HG03139 (cell line): Measurements from ENCODE around the gene RPS27L.

ENCODE experiments used
- ATAC-seq: cut with Tn5 transposase; IDR thresholded peaks from one replicate; pipeline ENCODE4 v1.9.1; 2021; ENCODE audit not compliant: unreplicated experiment

Gene RPS27L

DNA sequence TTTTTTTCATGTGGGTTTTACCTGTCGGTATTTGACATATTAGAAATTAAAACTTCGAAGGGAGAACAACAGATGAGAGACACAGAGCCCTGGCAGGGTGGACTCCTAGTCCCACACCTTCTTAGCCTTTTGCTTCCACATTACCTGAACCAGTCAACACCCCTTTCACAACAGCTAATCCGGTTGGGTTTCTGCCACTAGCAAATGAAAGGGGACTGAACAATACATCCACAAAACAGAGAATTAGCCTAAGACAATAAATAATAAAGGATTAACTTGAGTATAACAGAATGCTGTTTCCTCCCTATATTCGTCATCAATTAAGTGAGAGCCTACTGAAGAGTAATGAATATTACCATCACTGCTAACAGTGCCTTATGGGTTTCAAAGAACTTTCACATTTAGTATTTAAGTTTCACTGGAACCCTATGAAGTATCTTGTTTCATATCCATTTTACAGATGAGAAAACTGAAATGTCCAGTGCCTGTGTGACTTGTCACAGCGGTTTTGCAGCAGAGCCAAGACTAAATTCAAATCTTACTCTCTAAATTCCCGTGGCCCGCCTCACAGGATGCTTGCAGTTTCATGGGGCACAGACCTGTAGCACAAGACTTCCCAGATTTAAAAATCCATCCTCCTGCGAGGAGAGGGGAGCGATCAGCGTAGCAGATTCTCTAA, 31.1 kb upstream of the RPS27L start:
- no peak for ATAC-seq

- no peak for ATAC-seq
Measured at GRCh38 chr15:63187589-63188226, 30.4 kb upstream of the RPS27L start.

DNA sequence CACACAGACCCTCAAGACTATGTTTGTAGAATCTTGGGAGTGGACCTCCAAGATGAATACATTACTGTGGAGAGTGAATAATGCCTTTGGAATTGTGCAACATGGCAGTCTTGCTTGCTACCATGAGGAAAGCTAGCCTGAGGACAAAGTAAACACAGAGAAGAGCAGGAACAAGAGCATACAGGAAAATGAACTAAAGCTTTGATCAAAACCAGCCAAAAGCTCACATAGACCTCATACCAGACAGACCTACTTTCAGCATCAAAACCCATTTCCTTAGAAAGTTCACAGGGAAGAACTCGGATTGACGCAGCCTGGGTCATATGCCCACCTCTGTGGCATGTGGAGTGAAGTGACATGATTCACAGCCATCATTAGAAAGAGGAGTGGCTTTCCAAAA, 28.8 kb upstream of the RPS27L start:
- ATAC-seq: no peak

- no peak for ATAC-seq
Measured at GRCh38 chr15:63185206-63185605, 27.9 kb upstream of the RPS27L start.

DNA sequence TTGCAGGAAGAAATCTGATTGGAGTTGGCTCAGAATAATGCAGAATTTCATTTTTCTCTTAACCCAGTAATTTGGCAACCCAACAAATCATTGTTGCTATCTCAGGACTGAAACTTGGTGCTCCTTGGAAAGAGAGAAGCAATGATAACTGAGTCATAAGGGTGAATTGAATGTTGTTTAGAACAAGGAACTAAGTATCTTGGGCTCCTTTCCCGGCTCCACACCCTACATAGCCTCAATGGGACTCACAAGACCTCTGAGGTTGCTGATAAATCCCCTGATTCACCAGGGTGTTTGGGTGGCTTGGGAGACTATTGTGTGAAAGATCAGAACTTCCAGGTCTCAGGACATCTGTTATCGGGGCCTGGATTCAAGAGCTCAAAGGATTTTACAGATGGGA, 24.4 kb upstream of the RPS27L start:
- no peak for ATAC-seq

DNA sequence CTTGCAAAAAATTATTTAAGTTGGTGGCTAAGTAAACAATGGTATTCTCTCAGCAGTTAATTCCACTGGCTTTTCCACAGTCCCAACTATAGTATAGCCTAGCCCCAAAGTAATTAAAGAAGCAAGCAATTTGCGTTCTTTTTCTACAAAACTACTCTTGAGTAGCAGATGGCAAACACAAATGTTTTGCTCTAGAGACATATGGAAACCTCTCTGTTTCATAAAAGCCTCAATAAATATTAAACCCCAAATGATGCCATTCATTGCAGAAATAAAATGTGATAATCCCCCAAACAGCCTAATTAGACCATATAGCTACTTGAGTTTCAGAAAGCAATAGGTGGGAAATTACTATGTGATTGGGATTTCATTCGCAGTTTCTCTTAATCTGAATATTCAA, 23.5 kb upstream of the RPS27L start:
- ATAC-seq: no peak

DNA sequence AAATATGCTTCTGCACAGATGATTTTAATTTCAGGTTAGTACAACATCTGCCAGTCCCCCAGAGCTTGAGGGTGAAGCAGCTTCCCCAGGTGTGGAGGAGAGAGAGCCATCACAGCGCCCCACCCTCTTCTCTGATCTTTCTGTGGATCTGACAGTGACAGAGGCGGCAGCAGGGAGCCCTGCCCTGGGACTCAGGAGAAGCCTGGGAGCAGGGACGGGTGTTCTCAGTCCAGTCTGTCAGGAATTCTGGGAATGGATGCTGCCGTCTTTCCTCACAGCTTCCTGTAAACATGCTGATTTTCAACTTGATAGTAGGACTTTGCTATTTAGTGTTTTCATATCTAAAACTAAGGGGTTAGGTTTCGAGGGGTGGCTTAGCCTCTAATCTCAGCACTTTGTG, 20.8 kb upstream of the RPS27L start:
- ATAC-seq: no peak

- ATAC-seq: no peak
Measured at GRCh38 chr15:63176302-63176701, 19.0 kb upstream of the RPS27L start.

GRCh38 chr15:63172851-63173451, 15.7 kb upstream of the RPS27L start:
- ATAC-seq: no peak

DNA sequence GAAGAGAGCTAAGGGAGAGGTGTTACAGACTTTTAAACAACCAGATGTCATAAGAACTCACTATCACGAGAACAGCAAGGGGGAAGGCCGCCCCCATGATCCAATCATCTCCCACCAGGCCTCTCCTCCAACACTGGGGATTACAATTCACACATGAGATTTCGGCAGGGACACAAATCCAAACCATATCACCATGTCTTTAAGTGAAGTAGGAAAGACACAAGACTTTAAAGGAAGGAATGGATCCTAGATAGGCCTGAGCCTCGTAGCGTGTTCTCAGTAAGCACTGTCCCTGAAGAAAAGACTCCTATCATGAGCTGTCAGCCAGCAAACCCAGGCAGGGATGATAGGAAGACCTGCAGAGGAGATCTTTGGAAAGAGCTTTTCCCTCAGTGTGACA, 15.1 kb upstream of the RPS27L start:
- ATAC-seq: no peak

- ATAC-seq: no peak
Measured at GRCh38 chr15:63169788-63170187, 12.5 kb upstream of the RPS27L start.

GRCh38 chr15:63166219-63166618, 8.9 kb upstream of the RPS27L start:
- ATAC-seq: no peak

- no peak for ATAC-seq
Measured at GRCh38 chr15:63165166-63165859, 8.0 kb upstream of the RPS27L start.

DNA sequence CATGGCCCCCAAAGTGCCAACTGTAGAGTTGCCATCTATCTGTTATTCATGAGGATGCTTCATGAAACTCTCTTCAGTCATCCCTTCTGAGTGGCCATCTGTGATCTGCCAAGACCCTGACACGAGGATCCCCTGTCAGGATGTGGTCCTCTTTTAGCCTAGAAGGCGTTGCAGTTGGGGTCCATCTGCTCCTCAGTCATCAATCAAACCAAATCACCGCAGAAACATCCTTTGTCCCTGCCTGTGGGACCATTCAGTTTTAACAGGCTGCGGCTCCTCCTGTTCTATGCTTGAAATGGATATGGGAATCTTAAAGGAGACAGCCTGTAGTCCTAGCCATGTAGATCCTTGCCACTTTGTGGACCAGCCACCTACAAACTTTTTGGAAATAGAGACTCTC, 5.9 kb upstream of the RPS27L start:
- no peak for ATAC-seq

- no peak for ATAC-seq
Measured at GRCh38 chr15:63160638-63161037, 3.4 kb upstream of the RPS27L start.

DNA sequence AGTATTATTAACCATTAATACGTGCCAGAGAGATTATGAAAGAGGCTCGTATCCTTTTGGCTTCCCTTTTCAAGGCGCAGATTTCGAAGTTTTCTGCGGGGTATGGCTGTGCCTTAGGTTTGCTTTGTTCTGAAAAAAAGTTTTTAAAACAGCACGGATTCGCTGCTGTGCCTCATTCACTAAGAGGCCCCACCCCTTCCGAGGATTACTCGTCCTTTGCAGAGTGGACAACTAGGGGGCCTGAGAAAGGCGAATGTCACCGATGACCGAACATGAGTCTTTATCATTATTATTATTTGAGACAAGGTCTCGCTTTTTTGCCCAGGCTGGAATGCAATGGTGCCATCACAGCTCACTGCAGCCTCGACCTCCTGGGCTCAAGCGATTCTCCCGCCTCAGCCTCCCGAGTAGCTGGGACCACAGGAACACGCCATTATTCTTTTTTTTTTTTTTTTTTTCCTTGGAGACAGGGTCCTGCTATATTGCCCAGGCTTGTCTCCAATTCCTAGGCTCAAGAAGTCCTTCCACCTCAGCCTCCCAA, 684 bp upstream of the RPS27L start:
- ATAC-seq: no peak

GRCh38 chr15:63156755-63157117, 541 bp downstream of the RPS27L start:
- no peak for ATAC-seq

GRCh38 chr15:63156086-63156710, 1.1 kb downstream of the RPS27L start:
- no peak for ATAC-seq

GRCh38 chr15:63155486-63155885, 1.8 kb downstream of the RPS27L start:
- no peak for ATAC-seq

GRCh38 chr15:63151665-63152064, 5.6 kb downstream of the RPS27L start:
- ATAC-seq: no peak

- no peak for ATAC-seq
Measured at GRCh38 chr15:63146684-63147083, 10.6 kb downstream of the RPS27L start.
